Immature natural killer cell (primary cell): ENCODE measurements around the gene L3MBTL1. TPM values are rescaled to one million over a fixed set of nuclear protein-coding genes. Genes with fewer than 3 reads are reported as not detected.

Experiments
- DNase-seq, 3 donors: peaks; one replicate each; pipeline ENCODE4 v3.0.0; 2022; ENCODE audit warnings: mixed read lengths in 1 of 3
- H3K27ac Mint-ChIP-seq, 6 donors: one replicate each; pipeline ENCODE4 v1.8.0; 2020; ENCODE audit warnings: mixed read lengths in 6 of 6, mild to moderate bottlenecking in 5 of 6, inconsistent platforms in 4 of 6, moderate library complexity in 3 of 6
- H3K27me3 Mint-ChIP-seq, 3 donors: one replicate each; pipeline ENCODE4 v1.8.0; 2020 to 2021; ENCODE audit warnings: low read depth in 3 of 3, mild to moderate bottlenecking in 3 of 3, mixed read lengths in 3 of 3, moderate library complexity in 3 of 3, inconsistent platforms in 1 of 3
- H3K36me3 Mint-ChIP-seq, 3 donors: one replicate each; pipeline ENCODE4 v1.8.0; 2020; ENCODE audit warnings: mixed read lengths in 3 of 3, inconsistent platforms in 2 of 3, mild to moderate bottlenecking in 2 of 3
- H3K4me1 Mint-ChIP-seq, 2 donors: one replicate each; pipeline ENCODE4 v1.8.0; 2020; ENCODE audit warnings: inconsistent platforms in 2 of 2, mild to moderate bottlenecking in 2 of 2, mixed read lengths in 2 of 2, moderate library complexity in 1 of 2
- H3K4me3 Mint-ChIP-seq, 5 donors: one replicate each; pipeline ENCODE4 v1.8.0; 2020; ENCODE audit warnings: mild to moderate bottlenecking in 5 of 5, mixed read lengths in 5 of 5, inconsistent platforms in 3 of 5, moderate library complexity in 3 of 5
- H3K9me3 Mint-ChIP-seq, 6 donors: one replicate each; pipeline ENCODE4 v1.8.0; 2020; ENCODE audit warnings: mild to moderate bottlenecking in 6 of 6, mixed read lengths in 6 of 6, inconsistent platforms in 4 of 6, moderate library complexity in 3 of 6
- polyA plus RNA-seq, 3 donors: library from polyadenylated mRNA; unstranded; fragments of 300-500 nt; fragmentation: Illumina TruSeq; gene quantifications; one replicate each; pipeline ENCODE4 v1.2.3, GENCODE V29; 2021

Gene L3MBTL1
- 1 to 10 TPM in 1 of 3 donors, under 1 TPM in 1, not detected in 1; 0.91 to 1.8 TPM for polyA plus RNA-seq

- no peak for DNase-seq
- Mint-ChIP-seq H3K36me3 (peaks cover 0 to 6% (median 0%) of the 10 kb centered on the region in 3 donors), H3K27me3 (peaks cover 3 to 24% (median 5%) of the 10 kb centered on the region in 3 donors), H3K9me3 (no peaks in the 10 kb centered on the region), H3K27ac (no peak within 1 kb of the TSS), H3K4me1 (peaks cover 1 to 5% of the 10 kb centered on the region in 2 donors), H3K4me3 (peak within 1 kb of the TSS; percentile 45 to 80 (median 75))
These were observed at the start of gene L3MBTL1 for GRCh38 chr20:43507150-43508080. L3MBTL1 (plus strand) TSS chr20:43507697; CDS start chr20:43513504, 5,807 bp downstream.

- H3K36me3 Mint-ChIP-seq: peaks cover 4 to 34% (median 26%) of the 10 kb centered on the region in 3 donors
These were observed 49.0 kb upstream of the L3MBTL1 start for GRCh38 chr20:43458422-43458924.

GRCh38 chr20:43459022-43459942 lies 48.2 kb upstream of the L3MBTL1 start:
- Mint-ChIP-seq H3K36me3 (peaks cover 4 to 42% (median 31%) of the 10 kb centered on the region in 3 donors), H3K9me3 (peaks cover 0 to 2% (median 0%) of the 10 kb centered on the region in 6 donors), H3K4me1 (peaks cover 41 to 70% of the 10 kb centered on the region in 2 donors), H3K27me3 (peaks cover 8 to 27% (median 24%) of the 10 kb centered on the region in 3 donors), H3K27ac (peak overlapping the region; percentile 82 to 95 (median 84)), H3K4me3 (peak overlapping the region; percentile 75 to 97 (median 83))
- DNase-seq: no peak

More at GRCh38 chr20:43458422-43458924, 49.0 kb upstream of the L3MBTL1 start:
- Mint-ChIP-seq H3K9me3 (peaks cover 0 to 2% (median 0%) of the 10 kb centered on the region in 6 donors), H3K4me1 (peaks cover 36 to 63% of the 10 kb centered on the region in 2 donors), H3K27ac (peak overlapping the region; percentile 82 to 100 (median 89)), H3K27me3 (peaks cover 8 to 27% (median 26%) of the 10 kb centered on the region in 3 donors), H3K4me3 (peak overlapping the region; percentile 92 to 100 (median 97))
- DNase-seq: no peak

- Mint-ChIP-seq H3K27ac (peak overlapping the region in 5 of 6 donors; percentile 7 to 83 (median 42)), H3K36me3 (peaks cover 4 to 51% (median 34%) of the 10 kb centered on the region in 3 donors), H3K27me3 (peaks cover 8 to 27% (median 23%) of the 10 kb centered on the region in 3 donors), H3K4me1 (peaks cover 42 to 70% of the 10 kb centered on the region in 2 donors), H3K9me3 (peaks cover 0 to 2% (median 0%) of the 10 kb centered on the region in 6 donors), H3K4me3 (peak overlapping the region in 3 of 5 donors; percentile 7 to 15 (median 11))
- no peak for DNase-seq
These were observed 47.2 kb upstream of the L3MBTL1 start for GRCh38 chr20:43460172-43460829.

- Mint-ChIP-seq H3K27me3 (peaks cover 8 to 26% (median 23%) of the 10 kb centered on the region in 3 donors), H3K4me1 (peaks cover 42 to 70% of the 10 kb centered on the region in 2 donors), H3K9me3 (peaks cover 0 to 2% (median 0%) of the 10 kb centered on the region in 6 donors), H3K4me3 (peak overlapping the region in 2 of 5 donors; percentile 15 to 32), H3K27ac (peak overlapping the region; percentile 4 to 83 (median 62)), H3K36me3 (peaks cover 4 to 54% (median 37%) of the 10 kb centered on the region in 3 donors)
- no peak for DNase-seq
These were observed 46.7 kb upstream of the L3MBTL1 start for GRCh38 chr20:43460830-43461200.

GRCh38 chr20:43461894-43462659 lies 45.4 kb upstream of the L3MBTL1 start:
- H3K9me3 Mint-ChIP-seq: no peaks in the 10 kb centered on the region
- H3K36me3 Mint-ChIP-seq: peaks cover 10 to 62% (median 45%) of the 10 kb centered on the region in 3 donors
- H3K4me1 Mint-ChIP-seq: peaks cover 40 to 69% of the 10 kb centered on the region in 2 donors
- peaks cover 8 to 25% (median 21%) of the 10 kb centered on the region in 3 donors for H3K27me3 Mint-ChIP-seq
- no peak overlapping the region for H3K4me3 Mint-ChIP-seq
- DNase-seq: no peak
- H3K27ac Mint-ChIP-seq: peak overlapping the region in 3 of 6 donors; percentile 8 to 24 (median 12)

- Mint-ChIP-seq H3K27ac (peak overlapping the region in 5 of 6 donors; percentile 5 to 67 (median 28)), H3K27me3 (peaks cover 3 to 18% (median 14%) of the 10 kb centered on the region in 3 donors), H3K4me3 (no peak overlapping the region), H3K36me3 (peaks cover 13 to 62% (median 45%) of the 10 kb centered on the region in 3 donors), H3K4me1 (peaks cover 37 to 63% of the 10 kb centered on the region in 2 donors), H3K9me3 (no peaks in the 10 kb centered on the region)
- DNase-seq: no peak
These were observed 44.6 kb upstream of the L3MBTL1 start for GRCh38 chr20:43462660-43463526.

- peaks cover 13 to 62% (median 45%) of the 10 kb centered on the region in 3 donors for H3K36me3 Mint-ChIP-seq
- peaks cover 0 to 12% (median 11%) of the 10 kb centered on the region in 3 donors for H3K27me3 Mint-ChIP-seq
- DNase-seq: no peak
- H3K27ac Mint-ChIP-seq: peak overlapping the region in 4 of 6 donors; percentile 5 to 67 (median 43)
- H3K4me1 Mint-ChIP-seq: peaks cover 35 to 61% of the 10 kb centered on the region in 2 donors
- no peaks in the 10 kb centered on the region for H3K9me3 Mint-ChIP-seq
- H3K4me3 Mint-ChIP-seq: no peak overlapping the region
These were observed 43.8 kb upstream of the L3MBTL1 start for GRCh38 chr20:43463527-43464218.

- Mint-ChIP-seq H3K27ac (peak overlapping the region in 1 of 6 donors; percentile 5), H3K4me3 (no peak overlapping the region), H3K9me3 (no peaks in the 10 kb centered on the region), H3K4me1 (peaks cover 29 to 55% of the 10 kb centered on the region in 2 donors), H3K27me3 (peaks cover 0 to 12% (median 6%) of the 10 kb centered on the region in 3 donors), H3K36me3 (peaks cover 13 to 62% (median 45%) of the 10 kb centered on the region in 3 donors)
- DNase-seq: no peak
These were observed 43.2 kb upstream of the L3MBTL1 start for GRCh38 chr20:43464219-43464790.

- H3K4me3 Mint-ChIP-seq: no peak overlapping the region
- peaks cover 0 to 7% (median 3%) of the 10 kb centered on the region in 3 donors for H3K27me3 Mint-ChIP-seq
- no peak for DNase-seq
- peaks cover 13 to 54% (median 34%) of the 10 kb centered on the region in 3 donors for H3K36me3 Mint-ChIP-seq
- H3K9me3 Mint-ChIP-seq: no peaks in the 10 kb centered on the region
- peak overlapping the region in 1 of 6 donors; percentile 11 for H3K27ac Mint-ChIP-seq
- peaks cover 25 to 42% of the 10 kb centered on the region in 2 donors for H3K4me1 Mint-ChIP-seq
These were observed 41.9 kb upstream of the L3MBTL1 start for GRCh38 chr20:43465625-43465943.
